HT-29 (cell line): Measurements from ENCODE around the gene SMC1B. TPM values are rescaled to one million over a fixed set of nuclear protein-coding genes. Genes with fewer than 3 reads are reported as not detected.
"Not testable (repeated sequence)": the region's sequence is repeated elsewhere in the genome, so short reads cannot be mapped to it uniquely, and the experiment has no call there.

Source experiments
- DNase-seq: peaks from one replicate; pipeline ENCODE4 v3.0.0-alpha.2; 2015; ENCODE audit warnings: low spot score
- total RNA-seq: library from RNA; depleted of rRNA; stranded (reverse); fragments of >200 nt; shearing (Covaris generic); gene quantifications from 2 replicates; pipeline ENCODE4 v1.2.3, GENCODE V29; 2014

SMC1B gene
- total RNA-seq, 1 experiment from 2014 or later, result not detected

GRCh38 chr22:45352757-45353156, 60.6 kb downstream of the SMC1B start:
- DNase-seq, result not testable (repeated sequence)

DNA sequence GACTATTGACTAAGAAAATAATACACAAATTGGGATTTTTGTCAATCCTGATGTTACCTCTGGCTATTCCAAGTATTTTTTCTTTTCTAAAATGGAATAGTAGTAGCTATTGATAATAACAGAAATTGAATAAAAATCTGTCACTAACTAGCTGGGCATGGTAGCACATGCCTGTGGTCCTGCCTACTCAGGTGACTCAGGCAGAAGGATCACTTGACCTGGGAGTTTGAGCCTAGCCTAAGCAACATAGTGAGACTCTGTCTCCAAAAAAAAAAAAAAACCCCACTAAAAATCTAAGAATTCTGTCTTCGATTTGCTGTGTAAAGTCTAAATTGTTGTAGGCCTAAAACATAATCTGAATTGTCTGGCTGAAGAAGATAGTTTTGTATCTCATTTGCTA, 61.4 kb downstream of the SMC1B start:
- DNase-seq, result no peak

- no peak for DNase-seq
Observed at GRCh38 chr22:45349916-45350315, 63.5 kb downstream of the SMC1B start.

DNA sequence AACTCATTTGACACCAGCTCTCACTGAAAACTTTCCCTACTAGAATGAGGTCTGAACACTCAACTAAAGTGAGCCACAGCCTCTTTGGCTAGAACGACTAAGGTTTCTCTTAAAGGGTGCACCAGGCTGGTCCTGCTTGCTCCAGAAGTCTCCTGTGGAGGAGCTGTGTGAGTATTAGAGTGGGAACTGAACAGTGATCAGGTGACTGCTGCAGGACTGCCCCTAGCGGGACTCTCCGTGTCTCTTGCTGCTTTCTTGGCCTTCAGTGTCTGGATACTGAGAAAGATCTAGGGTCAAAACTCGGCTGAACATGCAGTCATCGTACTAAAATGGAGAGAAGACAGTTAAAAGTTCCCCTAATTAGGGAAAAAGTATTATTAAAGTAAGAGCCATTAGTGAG, 69.1 kb downstream of the SMC1B start:
- no peak for DNase-seq

DNA sequence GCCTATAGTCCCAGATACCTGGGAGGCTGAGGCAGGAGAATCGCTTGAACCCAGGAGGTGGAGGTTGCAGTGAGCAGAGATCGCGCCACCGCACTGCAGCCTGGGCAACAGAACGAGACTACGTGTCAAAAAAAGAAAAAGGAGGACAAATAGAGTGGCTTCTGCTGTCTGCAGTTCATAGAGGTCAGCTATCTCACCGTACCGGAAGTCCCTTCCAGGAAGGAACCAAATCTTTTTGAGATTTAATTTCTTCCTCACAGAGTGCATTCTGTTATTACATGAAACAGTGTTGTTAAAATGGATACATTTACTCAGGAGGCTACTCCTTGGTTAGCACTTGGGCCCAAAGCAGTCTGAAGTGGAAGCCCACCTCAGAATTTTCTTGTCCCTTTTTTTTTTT, 70.3 kb downstream of the SMC1B start:
- no peak for DNase-seq

- DNase-seq, result no peak
Observed at GRCh38 chr22:45341498-45341897, 71.9 kb downstream of the SMC1B start.

DNA sequence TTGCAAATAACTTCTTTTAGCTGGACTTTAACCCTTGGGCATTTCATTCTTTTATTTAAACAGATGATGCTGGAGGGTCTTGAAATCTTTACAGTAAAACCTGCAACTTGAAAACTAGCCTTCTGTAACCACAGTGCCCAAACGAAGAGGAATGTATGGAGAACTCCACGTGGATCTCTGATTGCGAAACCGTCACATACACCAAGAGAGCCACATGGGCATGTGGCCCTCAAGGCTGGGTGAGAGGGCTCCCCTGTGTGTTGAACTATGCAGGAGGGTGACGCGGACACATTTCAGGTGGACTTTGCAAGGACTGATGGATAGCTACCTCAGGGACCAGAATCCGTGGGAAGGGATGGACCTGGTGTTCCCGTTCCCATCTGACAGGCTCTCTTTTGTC, 73.1 kb downstream of the SMC1B start:
- no peak for DNase-seq

DNA sequence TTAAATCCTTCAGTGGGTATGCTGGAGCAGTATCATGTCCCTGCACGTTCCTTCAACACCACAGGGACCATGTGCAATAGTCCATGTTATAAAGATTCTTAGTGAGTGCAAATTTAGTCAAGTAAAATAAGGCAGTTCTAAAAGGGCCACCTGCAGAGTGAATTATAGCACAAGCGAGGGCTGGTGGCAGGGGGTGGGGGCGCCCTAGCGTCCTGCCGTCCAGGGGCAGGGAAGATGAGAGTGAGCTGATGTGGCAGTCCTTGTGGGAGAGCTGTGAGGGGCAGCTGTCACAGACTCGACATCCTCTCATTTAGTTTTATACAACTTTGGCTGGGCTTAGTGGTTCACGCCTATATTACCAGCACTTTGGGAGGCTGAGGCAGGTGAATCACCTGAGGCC, 74.6 kb downstream of the SMC1B start:
- DNase-seq, result no peak

- no peak for DNase-seq
Observed at GRCh38 chr22:45337536-45337935, 75.9 kb downstream of the SMC1B start.

DNA sequence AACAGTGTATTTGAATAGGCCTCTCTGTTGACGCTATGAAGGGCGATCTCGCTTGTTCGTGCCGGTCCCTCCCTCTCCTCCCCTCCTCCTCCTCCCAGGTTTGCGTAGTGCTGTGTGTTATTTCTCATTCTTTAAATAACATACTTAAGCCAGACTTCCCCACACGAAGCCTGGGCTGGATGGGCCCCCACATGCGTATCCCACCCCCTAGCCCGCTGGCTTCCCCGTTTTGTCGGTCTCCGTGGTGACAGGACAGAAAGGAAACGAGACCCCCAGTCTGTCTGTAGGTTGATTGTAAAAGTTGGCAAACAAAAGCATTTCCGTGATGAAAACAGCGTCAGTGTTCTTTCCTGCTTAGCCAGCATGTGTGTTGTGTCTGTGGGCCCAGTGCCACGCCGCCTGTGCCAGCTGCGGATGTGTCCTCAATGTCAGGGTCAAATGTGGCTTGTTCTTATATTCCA, 76.4 kb downstream of the SMC1B start:
- no peak for DNase-seq

DNA sequence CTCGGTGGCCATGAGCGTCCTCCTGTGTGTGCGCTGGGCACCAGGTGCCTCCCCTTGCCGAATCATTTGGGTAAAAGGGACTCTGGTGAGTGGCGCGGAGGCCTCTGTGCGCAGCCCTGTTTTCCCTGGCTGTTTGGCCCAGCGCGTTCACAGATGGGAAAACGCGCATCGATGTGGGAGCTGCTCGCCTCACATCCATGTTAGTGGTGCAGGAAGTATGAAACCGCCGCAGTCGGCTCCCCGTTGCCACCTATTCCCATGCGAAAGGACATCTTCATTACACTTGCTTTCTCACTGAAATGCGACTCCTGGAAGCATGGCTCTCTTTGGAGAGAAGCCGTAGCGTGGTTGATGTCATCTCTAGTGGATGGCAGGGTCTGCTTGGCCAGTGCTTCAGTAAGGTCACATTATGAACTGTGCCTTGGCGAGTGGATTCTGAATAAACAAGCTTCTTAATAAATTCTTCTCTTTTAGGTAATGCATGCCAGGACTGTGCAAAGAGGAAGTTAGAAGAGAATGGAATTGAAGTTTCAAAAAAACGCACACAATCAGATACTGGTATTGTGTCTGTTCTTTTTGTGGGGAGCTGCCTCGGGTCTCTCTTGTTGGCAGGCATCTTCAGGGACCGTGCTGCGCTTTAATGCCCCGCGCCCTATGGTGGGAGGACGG, 77.4 kb downstream of the SMC1B start:
- DNase-seq, result no peak

GRCh38 chr22:45335021-45335818, 78.2 kb downstream of the SMC1B start:
- DNase-seq, result no peak

- no peak for DNase-seq
Observed at GRCh38 chr22:45334528-45334927, 78.9 kb downstream of the SMC1B start.

DNA sequence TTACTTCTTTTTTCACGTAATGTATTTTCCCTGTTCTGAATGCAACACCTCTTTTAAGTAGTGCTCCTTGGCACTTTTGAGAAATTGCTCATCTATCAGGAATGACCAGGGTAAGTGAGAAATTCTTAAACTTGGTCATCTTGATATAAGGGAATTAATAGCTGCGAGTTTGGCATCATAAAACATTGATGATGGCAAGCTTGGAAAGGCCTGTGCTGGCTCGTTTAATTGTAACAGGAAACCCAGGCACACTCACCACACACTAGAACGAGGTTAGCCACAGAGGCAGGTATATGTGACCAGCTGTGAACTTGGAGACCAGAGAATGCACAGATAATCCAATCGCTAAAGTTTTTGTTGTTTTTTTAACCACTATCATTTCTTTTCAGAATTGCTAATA, 79.3 kb downstream of the SMC1B start:
- no peak for DNase-seq

GRCh38 chr22:45332001-45332400, 81.4 kb downstream of the SMC1B start:
- no peak for DNase-seq

DNA sequence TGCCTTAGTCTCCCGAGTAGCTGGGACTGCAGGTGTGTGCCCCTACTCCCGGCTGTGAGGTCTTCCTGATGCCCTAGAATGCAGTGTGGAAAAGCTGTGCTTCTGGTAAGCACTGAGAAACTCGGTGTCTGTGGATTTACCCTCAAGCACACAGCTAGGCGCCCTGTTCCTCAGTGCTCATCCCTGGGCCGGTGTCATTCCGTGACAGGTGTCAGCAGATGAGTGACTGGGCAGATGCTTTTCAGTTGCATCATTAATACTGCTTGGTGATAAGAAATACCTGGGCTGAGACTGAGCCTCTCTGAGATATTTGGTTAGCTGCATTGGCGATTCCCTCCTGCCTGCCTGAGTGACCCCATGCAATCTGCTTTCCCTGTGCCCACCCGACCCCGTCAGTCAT, 81.9 kb downstream of the SMC1B start:
- no peak for DNase-seq

GRCh38 chr22:45330548-45330947, 82.9 kb downstream of the SMC1B start:
- DNase-seq, result no peak

- DNase-seq, result no peak
Observed at GRCh38 chr22:45329530-45329936, 83.9 kb downstream of the SMC1B start.

DNA sequence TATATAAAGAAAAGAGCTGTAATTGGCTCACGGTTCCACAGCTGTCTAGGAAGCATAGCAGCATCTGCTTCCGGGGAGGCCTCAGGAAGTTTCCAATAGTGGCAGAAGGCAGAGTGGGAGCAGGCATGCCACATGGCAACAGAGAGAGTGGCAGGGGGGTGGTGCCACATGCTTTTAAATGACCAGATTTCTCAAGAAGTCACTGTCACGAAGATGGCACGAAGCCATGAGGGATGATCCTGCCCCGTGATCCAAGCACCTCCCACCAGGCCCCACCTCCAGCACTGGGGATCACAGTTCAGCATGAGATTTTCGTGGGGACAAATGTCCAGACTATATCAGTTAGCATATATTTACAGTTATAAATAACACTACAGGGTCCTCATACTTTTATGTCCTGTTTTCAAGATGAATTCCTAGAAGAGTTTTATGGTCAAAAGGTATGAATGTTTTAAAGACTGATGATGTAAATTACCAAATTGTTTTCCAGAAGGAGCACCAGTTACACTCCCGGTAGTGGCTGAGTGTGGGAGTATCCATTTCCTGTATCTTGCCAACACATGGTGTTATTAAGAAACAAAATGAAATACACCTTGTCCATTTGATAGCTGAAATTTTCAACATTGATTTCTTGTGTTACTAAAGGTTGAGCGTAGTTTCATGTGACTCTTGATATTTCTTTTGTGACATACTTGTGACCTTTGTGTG, 84.4 kb downstream of the SMC1B start:
- DNase-seq, result no peak

- not testable (repeated sequence) for DNase-seq
Observed at GRCh38 chr22:45328261-45328660, 85.1 kb downstream of the SMC1B start.

GRCh38 chr22:45324311-45324711, 89.1 kb downstream of the SMC1B start:
- DNase-seq, result no peak

DNA sequence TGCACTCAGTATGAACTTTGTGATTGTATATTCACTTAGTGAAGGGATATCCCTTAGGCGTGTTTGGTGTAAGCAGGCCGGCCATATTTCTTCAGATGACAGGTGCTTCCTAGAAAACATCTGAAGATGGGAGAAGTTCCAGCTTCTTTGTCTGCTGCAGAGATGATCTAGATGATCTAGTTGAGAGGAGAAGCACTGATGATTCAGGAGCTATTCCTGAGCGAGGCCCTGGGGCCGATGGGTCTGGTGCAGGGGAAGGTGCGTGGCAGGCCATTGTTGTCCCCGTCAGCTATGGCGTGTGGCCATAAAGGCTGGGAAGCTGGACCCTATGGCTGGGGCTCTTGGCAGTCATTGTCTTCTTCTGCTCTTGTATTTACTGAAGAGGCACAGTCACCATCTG, 89.7 kb downstream of the SMC1B start:
- no peak for DNase-seq
